ENCODE results near the gene GALNT14. TPM values are rescaled to one million over a fixed set of nuclear protein-coding genes. Genes with fewer than 3 reads are reported as not detected.

GALNT14 gene
- total and polyA plus RNA-seq, 8 donors: 0.93 to 15.6 (median 1.4) TPM; not detected in 3

- Histone ChIP-seq H3K27me3 (peaks cover 4 to 52% (median 33%) of the 10 kb centered on the region in 3 donors), H3K4me1 (peaks cover 14 to 25% (median 20%) of the 10 kb centered on the region in 4 donors), H3K36me3 (no peaks in the 10 kb centered on the region), H3K27ac (no peak overlapping the region), H3K4me3 (no peak overlapping the region), H3K9me3 (no peaks in the 10 kb centered on the region)
- TF ChIP-seq, protein P1, sequence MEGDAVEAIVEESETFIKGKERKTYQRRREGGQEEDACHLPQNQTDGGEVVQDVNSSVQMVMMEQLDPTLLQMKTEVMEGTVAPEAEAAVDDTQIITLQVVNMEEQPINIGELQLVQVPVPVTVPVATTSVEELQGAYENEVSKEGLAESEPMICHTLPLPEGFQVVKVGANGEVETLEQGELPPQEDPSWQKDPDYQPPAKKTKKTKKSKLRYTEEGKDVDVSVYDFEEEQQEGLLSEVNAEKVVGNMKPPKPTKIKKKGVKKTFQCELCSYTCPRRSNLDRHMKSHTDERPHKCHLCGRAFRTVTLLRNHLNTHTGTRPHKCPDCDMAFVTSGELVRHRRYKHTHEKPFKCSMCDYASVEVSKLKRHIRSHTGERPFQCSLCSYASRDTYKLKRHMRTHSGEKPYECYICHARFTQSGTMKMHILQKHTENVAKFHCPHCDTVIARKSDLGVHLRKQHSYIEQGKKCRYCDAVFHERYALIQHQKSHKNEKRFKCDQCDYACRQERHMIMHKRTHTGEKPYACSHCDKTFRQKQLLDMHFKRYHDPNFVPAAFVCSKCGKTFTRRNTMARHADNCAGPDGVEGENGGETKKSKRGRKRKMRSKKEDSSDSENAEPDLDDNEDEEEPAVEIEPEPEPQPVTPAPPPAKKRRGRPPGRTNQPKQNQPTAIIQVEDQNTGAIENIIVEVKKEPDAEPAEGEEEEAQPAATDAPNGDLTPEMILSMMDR (IDR thresholded peaks at IDR 0.05): no peak
- no peak for TF ChIP-seq EP300 (IDR thresholded peaks at IDR 0.05)
- TF ChIP-seq POLR2AphosphoS5 (IDR thresholded peaks at IDR 0.05): no peak
- TF ChIP-seq POLR2A (IDR thresholded peaks at IDR 0.05): no peak
- intact Hi-C loops (cut with DNase I; ENCODE audit: low total_unique reads): no loop called here
- 76 to 86% (median 83%) methylated on average over 4 of the region's 4 CpGs for WGBS, 5 donors
- DNase-seq: no peak
Observed at GRCh38 chr2:31139671-31140070, 1.4 kb upstream of the GALNT14 start.

- intact Hi-C loops (cut with DNase I; ENCODE audit: low total_unique reads): no loop called here
- 1 to 3% (median 1%) methylated on average over 38 to 72 of the region's 72 CpGs for WGBS, 5 donors
- Histone ChIP-seq H3K27me3 (peaks cover 4 to 66% (median 33%) of the 10 kb centered on the region in 3 donors), H3K9me3 (no peaks in the 10 kb centered on the region), H3K4me1 (peaks cover 14 to 25% (median 20%) of the 10 kb centered on the region in 4 donors), H3K27ac (peak overlapping the region in 1 of 5 donors; percentile 10), H3K36me3 (no peaks in the 10 kb centered on the region), H3K4me3 (peak overlapping the region; percentile 47 to 69 (median 62))
- DNase-seq: peak in 1 of 2 donors; percentile 32
- TF ChIP-seq POLR2AphosphoS5 (IDR thresholded peaks at IDR 0.05) (no peak), POLR2A (IDR thresholded peaks at IDR 0.05) (no peak), EP300 (IDR thresholded peaks at IDR 0.05) (no peak)
- TF ChIP-seq, protein P1 (IDR thresholded peaks at IDR 0.05): no peak
Observed at GRCh38 chr2:31137211-31138036, 816 bp downstream of the GALNT14 start.

- Histone ChIP-seq H3K4me1 (peaks cover 14 to 25% (median 20%) of the 10 kb centered on the region in 4 donors), H3K9me3 (no peaks in the 10 kb centered on the region), H3K4me3 (peak overlapping the region in 2 of 4 donors; percentile 69), H3K27me3 (peaks cover 4 to 73% (median 33%) of the 10 kb centered on the region in 3 donors), H3K36me3 (no peaks in the 10 kb centered on the region), H3K27ac (no peak overlapping the region)
- TF ChIP-seq, protein P1 (IDR thresholded peaks at IDR 0.05): no peak
- no peak for TF ChIP-seq EP300 (IDR thresholded peaks at IDR 0.05)
- TF ChIP-seq POLR2AphosphoS5 (IDR thresholded peaks at IDR 0.05): no peak
- TF ChIP-seq POLR2A (IDR thresholded peaks at IDR 0.05): no peak
- intact Hi-C loops (cut with DNase I; ENCODE audit: low total_unique reads): no loop called here
- 35 to 53% (median 47%) methylated on average over 10 of the region's 10 CpGs for WGBS, 5 donors
- DNase-seq: no peak
Observed at GRCh38 chr2:31136732-31137131, 1.5 kb downstream of the GALNT14 start.

- peaks cover 14 to 25% (median 20%) of the 10 kb centered on the region in 4 donors for H3K4me1 ChIP-seq
- H3K27me3 ChIP-seq: peaks cover 4 to 69% (median 33%) of the 10 kb centered on the region in 3 donors
- no peak for DNase-seq
- H3K36me3 ChIP-seq: no peaks in the 10 kb centered on the region
- no peak overlapping the region for H3K4me3 ChIP-seq
- intact Hi-C loops (cut with DNase I; ENCODE audit: low total_unique reads): no loop called here
- TF ChIP-seq, protein P1 (IDR thresholded peaks at IDR 0.05): no peak
- TF ChIP-seq POLR2A (IDR thresholded peaks at IDR 0.05) (no peak), EP300 (IDR thresholded peaks at IDR 0.05) (no peak), POLR2AphosphoS5 (IDR thresholded peaks at IDR 0.05) (no peak)
- H3K9me3 ChIP-seq: no peaks in the 10 kb centered on the region
- H3K27ac ChIP-seq: no peak overlapping the region
- WGBS, 5 donors: 55 to 71% (median 62%) methylated on average over 3 of the region's 3 CpGs
Observed at GRCh38 chr2:31136000-31136399, 2.2 kb downstream of the GALNT14 start.
